BLaER1 (cell line): ENCODE data around the gene KIAA0825.

Source experiments
- H3K27ac ChIP-seq: shearing (Covaris generic); formaldehyde crosslinking; 2 replicates; pipeline ENCODE4 v1.8.1; 2022
- H3K27me3 ChIP-seq: shearing (Covaris generic); formaldehyde crosslinking; 2 replicates; pipeline ENCODE4 v1.8.1; 2022
- H3K36me3 ChIP-seq: shearing (Covaris generic); formaldehyde crosslinking; 2 replicates; pipeline ENCODE4 v1.8.1; 2022
- H3K4me1 ChIP-seq: shearing (Covaris generic); formaldehyde crosslinking; 2 replicates; pipeline ENCODE4 v1.8.1; 2022
- H3K4me2 ChIP-seq: shearing (Covaris generic); formaldehyde crosslinking; 2 replicates; pipeline ENCODE4 v1.8.1; 2022
- H3K4me3 ChIP-seq: shearing (Covaris generic); formaldehyde crosslinking; 2 replicates; pipeline ENCODE4 v1.8.1; 2022
- H3K9ac ChIP-seq: shearing (Covaris generic); formaldehyde crosslinking; 2 replicates; pipeline ENCODE4 v1.8.1; 2022
- H3K9me3 ChIP-seq: shearing (Covaris generic); formaldehyde crosslinking; 2 replicates; pipeline ENCODE4 v1.8.1; 2022
- H4K20me1 ChIP-seq: shearing (Covaris generic); formaldehyde crosslinking; 2 replicates; pipeline ENCODE4 v1.8.1; 2022
- Cebpa-rat ChIP-seq: shearing (Covaris generic); IDR thresholded peaks from 2 replicates; pipeline ENCODE4 v1.8.1; 2022

The KIAA0825 gene

DNA sequence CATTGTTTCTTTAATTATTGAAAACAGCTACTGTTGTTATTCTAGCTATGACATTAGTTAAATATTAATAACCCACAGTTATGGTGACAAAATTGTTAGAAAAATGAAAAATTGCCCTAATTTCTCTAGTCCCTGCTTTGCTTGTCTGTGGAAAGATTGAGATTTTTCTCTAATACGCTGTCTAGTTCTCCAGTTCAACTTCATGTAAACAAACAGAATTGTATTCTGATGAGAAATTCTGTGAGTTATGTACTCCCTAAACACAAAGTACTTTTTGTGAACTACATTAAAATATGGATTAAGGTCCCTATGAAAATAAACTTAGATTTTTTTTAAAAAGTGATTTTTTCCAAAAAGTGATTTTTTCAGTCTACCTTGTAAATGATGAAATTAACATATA lies 8.8 kb upstream of the KIAA0825 start:
- Histone ChIP-seq H3K9ac (no peak overlapping the region), H3K27me3 (no peaks in the 10 kb centered on the region), H3K4me3 (no peak overlapping the region), H3K36me3 (peaks cover 27% of the 10 kb centered on the region), H4K20me1 (no peaks in the 10 kb centered on the region), H3K4me2 (no peak overlapping the region), H3K4me1 (peaks cover 31% of the 10 kb centered on the region), H3K9me3 (peaks cover 17% of the 10 kb centered on the region), H3K27ac (no peak overlapping the region)
- no peak for TF ChIP-seq Cebpa-rat

DNA sequence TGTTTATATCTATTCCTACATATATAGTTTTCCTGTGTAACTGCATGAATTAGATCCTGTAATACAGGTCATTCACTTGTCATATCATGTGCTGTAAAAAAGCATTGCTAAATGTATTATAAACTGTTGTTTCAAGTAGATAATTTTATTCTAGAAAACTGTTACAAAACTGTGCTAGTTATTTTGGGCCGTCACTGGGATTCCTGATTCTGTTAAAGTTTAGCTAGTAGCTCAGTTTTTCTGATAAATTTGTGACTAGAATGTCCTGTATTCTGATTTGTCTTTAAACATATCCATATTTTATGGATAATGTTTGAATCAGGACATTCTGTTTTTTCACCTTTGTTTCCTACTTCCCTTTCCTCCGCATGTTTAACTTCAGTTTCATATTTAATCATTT lies 5.5 kb upstream of the KIAA0825 start:
- 0 out of 2 replicates have a peak, but pooled peaks cover 6% of the 10 kb centered on the region for H3K9me3 ChIP-seq
- H3K36me3 ChIP-seq, result peaks cover 8% of the 10 kb centered on the region; the same call in 1 of the 2 replicates
- no peak overlapping the region for H3K4me3 ChIP-seq
- no peak for TF ChIP-seq Cebpa-rat
- peaks cover 45% of the 10 kb centered on the region for H3K4me1 ChIP-seq
- H3K27me3 ChIP-seq, result no peaks in the 10 kb centered on the region
- no peak overlapping the region for H3K9ac ChIP-seq
- H3K4me2 ChIP-seq, result peak overlapping the region; percentile 28; the same call in 1 of the 2 replicates
- H4K20me1 ChIP-seq, result peaks cover 10% of the 10 kb centered on the region; the same call in 1 of the 2 replicates
- no peak overlapping the region for H3K27ac ChIP-seq

DNA sequence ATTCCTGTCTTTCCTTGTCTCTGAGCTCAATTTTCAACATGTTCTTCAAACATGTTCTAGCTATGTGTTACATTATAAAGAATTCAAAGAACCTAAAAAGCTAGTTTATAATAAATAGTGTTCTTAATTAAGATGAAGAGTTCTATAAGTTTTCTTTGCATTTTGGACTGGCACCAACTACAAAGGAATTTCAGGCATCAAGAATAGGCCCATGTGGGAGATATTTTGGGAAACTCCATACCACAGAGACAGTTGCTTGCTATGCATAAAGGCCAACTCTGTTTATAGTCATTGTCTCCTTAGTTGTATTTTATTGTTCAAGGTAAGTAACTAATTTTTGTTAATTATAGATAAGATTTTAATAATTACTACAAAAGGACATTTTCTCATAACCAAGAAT lies 4.6 kb upstream of the KIAA0825 start:
- Histone ChIP-seq H3K9me3 (0 out of 2 replicates have a peak, but pooled peaks cover 6% of the 10 kb centered on the region), H3K27ac (no peak overlapping the region), H3K9ac (no peak overlapping the region), H3K4me1 (peaks cover 45% of the 10 kb centered on the region), H3K27me3 (no peaks in the 10 kb centered on the region), H3K36me3 (peaks cover 4% of the 10 kb centered on the region; the same call in 1 of the 2 replicates), H4K20me1 (peaks cover 10% of the 10 kb centered on the region; the same call in 1 of the 2 replicates), H3K4me3 (no peak overlapping the region), H3K4me2 (peak overlapping the region; percentile 28; the same call in 1 of the 2 replicates)
- no peak for TF ChIP-seq Cebpa-rat

DNA sequence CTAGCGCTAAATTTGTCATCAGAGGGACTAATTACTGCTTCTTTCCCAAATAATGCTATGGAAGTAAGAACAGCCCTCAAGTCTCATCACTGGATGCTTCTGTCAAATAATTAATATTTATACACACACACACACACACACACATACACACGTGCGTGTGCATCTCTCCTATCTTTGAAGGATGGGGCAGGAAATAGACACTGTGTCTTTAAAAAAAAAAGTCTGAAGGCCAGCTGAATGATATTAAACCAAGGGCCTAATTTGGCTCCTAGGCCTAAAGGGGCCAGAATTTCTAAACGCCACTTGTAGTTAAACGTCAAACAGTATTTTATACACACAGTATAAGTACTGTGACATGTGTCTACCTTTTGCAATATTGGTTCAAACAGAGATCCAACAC lies 3.4 kb upstream of the KIAA0825 start:
- Histone ChIP-seq H3K9me3 (0 out of 2 replicates have a peak, but pooled peaks cover 2% of the 10 kb centered on the region), H3K27me3 (no peaks in the 10 kb centered on the region), H3K4me3 (no peak overlapping the region), H3K4me1 (peaks cover 56% of the 10 kb centered on the region), H4K20me1 (peaks cover 10% of the 10 kb centered on the region; the same call in 1 of the 2 replicates), H3K27ac (no peak overlapping the region), H3K9ac (no peak overlapping the region), H3K36me3 (no peaks in the 10 kb centered on the region), H3K4me2 (0 out of 2 replicates have a peak overlapping the region, but pooled peaks have one; percentile 8)
- TF ChIP-seq Cebpa-rat, result no peak

DNA sequence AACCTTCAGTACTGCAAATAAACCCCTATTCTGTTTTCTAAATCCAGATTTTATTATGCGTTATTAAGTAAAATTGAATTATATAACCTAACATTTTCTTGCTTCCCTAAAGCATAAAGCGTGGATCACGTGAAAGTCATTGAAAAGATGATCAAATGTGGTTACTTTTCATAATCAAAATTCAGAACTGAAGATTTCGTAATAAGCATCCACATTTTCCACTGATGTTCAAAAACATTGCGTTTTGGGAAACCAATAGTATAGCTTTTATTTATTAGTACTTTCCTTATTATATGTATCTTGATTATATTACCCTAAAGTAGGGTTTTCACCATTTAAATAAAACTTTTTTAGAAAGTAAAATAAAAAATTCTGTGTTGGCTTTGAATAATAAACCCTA lies 1.9 kb upstream of the KIAA0825 start:
- no peaks in the 10 kb centered on the region for H3K9me3 ChIP-seq
- H3K27me3 ChIP-seq, result no peaks in the 10 kb centered on the region
- 0 out of 2 replicates have a peak overlapping the region, but pooled peaks have one; percentile 82 for H3K4me3 ChIP-seq
- H3K36me3 ChIP-seq, result no peaks in the 10 kb centered on the region
- peak overlapping the region; percentile 83 for H3K4me2 ChIP-seq
- no peak overlapping the region for H3K9ac ChIP-seq
- no peak for TF ChIP-seq Cebpa-rat
- H4K20me1 ChIP-seq, result peaks cover 10% of the 10 kb centered on the region; the same call in 1 of the 2 replicates
- peaks cover 58% of the 10 kb centered on the region for H3K4me1 ChIP-seq
- H3K27ac ChIP-seq, result no peak overlapping the region

DNA sequence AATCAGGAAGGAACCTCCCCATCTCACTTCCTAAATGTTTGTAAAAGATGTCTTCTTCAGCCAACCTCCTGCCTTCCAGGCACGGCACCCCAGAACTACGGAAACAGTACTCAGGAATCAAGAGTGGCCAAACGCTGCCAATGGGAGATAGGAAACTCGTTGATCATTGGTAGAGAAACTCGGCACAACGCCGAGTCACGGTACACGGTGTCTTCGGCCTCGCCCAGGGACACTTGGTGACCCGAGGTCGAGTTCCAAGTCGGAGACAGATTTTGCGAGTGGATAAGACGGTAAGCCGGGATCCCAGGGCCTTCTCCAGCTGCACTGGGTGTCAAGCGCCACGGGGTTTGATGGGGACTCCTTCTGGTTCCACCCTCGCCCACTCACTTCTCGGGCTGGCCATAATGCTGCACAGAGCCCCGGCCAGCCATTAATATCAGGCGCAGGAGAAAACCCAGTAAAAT lies 343 bp downstream of the KIAA0825 start:
- peak overlapping the region; percentile 83 for H3K4me2 ChIP-seq
- H3K4me1 ChIP-seq, result peaks cover 46% of the 10 kb centered on the region
- H3K36me3 ChIP-seq, result no peaks in the 10 kb centered on the region
- H3K9ac ChIP-seq, result peak overlapping the region; percentile 81
- H4K20me1 ChIP-seq, result peaks cover 10% of the 10 kb centered on the region; the same call in 1 of the 2 replicates
- H3K27ac ChIP-seq, result peak overlapping the region; percentile 57; the same call in 1 of the 2 replicates
- no peaks in the 10 kb centered on the region for H3K9me3 ChIP-seq
- H3K4me3 ChIP-seq, result peak overlapping the region; percentile 82
- TF ChIP-seq Cebpa-rat, result no peak
- H3K27me3 ChIP-seq, result no peaks in the 10 kb centered on the region

DNA sequence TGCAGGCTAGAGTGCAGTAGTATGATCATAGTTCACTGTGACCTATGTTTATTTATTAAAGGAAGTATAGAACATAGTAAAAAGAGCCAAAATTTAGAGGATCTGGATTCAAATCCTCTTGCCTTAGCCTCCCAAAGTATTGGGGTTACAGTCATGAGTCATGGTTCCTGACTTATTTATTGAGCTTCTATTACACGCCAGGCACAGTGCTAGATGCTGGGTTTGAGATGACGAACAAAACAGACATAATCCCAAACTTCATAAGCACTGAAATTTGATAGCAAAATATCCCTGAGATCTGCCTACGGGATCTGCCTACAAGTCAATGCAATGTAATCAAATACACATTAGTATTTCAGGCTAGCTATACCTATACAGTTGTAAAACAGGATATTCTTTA lies 2.5 kb downstream of the KIAA0825 start:
- no peak overlapping the region for H3K9ac ChIP-seq
- H3K27me3 ChIP-seq, result no peaks in the 10 kb centered on the region
- no peaks in the 10 kb centered on the region for H3K36me3 ChIP-seq
- H3K27ac ChIP-seq, result no peak overlapping the region
- peaks cover 10% of the 10 kb centered on the region; the same call in 1 of the 2 replicates for H4K20me1 ChIP-seq
- no peaks in the 10 kb centered on the region for H3K9me3 ChIP-seq
- no peak for TF ChIP-seq Cebpa-rat
- H3K4me2 ChIP-seq, result no peak overlapping the region
- peaks cover 34% of the 10 kb centered on the region for H3K4me1 ChIP-seq
- H3K4me3 ChIP-seq, result no peak overlapping the region

DNA sequence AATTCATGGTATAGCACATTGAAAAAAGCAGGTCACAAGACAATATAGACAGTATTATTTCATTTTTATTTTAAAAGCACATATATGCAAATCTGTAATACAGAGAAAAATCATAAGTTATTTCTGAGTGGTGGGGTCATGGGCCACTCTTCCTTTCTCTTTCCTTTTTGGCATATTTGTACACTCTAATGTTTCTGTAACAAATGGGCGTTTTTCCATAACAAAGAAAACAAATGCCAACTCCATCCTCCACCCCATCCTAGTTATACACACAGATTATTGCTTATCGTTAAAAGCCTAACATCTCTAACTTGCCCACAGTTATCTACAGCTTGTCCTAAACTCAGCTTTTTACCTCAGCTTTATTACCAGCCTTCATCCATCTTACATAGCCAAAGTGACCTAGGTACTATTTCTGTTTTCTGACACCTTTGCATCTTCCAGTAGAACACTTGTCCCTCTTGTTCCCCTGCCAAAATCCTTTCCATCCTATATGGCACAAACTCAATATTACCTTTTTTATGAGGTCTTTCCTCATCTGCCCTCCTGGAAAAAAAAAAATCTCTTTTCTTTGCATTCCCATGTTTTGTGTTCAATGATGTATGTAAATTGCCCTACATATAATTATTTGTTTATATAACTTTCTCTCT lies 4.1 kb downstream of the KIAA0825 start:
- TF ChIP-seq Cebpa-rat, result no peak
- Histone ChIP-seq H3K4me2 (no peak overlapping the region), H3K36me3 (no peaks in the 10 kb centered on the region), H3K9ac (no peak overlapping the region), H3K4me1 (peaks cover 20% of the 10 kb centered on the region), H3K27me3 (no peaks in the 10 kb centered on the region), H3K27ac (no peak overlapping the region), H4K20me1 (peaks cover 2% of the 10 kb centered on the region; the same call in 1 of the 2 replicates), H3K4me3 (no peak overlapping the region), H3K9me3 (no peaks in the 10 kb centered on the region)

DNA sequence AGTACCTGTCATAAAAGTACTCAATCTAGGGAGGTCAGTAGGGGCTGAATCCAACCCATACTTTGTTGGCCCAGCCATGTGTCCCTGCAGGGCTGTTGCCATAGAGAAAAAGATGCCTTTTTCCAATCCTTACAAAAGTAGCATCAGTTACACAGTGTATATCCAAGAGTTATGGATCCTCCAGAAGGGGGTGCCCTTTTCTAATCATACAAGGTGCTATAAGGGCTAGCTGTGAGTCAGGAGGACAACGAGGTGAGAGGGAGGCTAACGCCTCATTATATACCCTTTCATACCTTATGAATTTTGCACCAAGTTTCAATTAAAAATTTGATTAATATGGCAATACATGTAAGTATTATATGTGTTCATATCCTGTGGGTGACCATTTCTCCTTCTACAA lies 4.8 kb downstream of the KIAA0825 start:
- no peak for TF ChIP-seq Cebpa-rat
- H3K9ac ChIP-seq, result no peak overlapping the region
- H3K9me3 ChIP-seq, result no peaks in the 10 kb centered on the region

DNA sequence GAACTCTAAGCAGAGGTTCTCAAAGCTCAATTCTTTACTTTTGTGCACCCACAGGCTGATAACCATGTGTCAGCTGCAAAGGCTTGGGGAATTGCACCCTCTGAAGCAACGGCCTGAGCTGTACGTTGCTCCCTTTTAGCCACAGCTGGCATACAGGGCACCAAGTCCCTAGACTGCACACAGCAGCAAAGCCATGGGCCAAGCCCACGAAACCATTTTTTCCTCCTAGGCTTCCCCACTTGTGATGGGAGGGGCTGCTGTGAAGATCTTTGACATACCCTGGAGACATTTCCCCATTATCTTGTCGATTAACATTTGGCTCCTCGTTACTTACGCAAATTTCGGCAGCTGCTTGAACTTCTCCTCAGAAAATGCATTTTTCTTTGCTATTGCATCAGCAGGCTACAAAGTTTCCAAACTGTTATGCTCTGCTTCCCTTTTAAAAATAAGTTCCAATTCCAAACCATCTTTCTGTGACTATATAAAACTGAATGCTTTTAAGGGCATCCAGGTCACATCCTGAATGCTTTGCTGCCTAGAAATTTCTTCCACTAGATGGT lies 23.0 kb downstream of the KIAA0825 start:
- H3K9ac ChIP-seq, result no peak overlapping the region
- no peaks in the 10 kb centered on the region for H4K20me1 ChIP-seq
- no peaks in the 10 kb centered on the region for H3K27me3 ChIP-seq
- TF ChIP-seq Cebpa-rat, result no peak
- no peak overlapping the region for H3K27ac ChIP-seq
- no peaks in the 10 kb centered on the region for H3K4me1 ChIP-seq
- H3K4me3 ChIP-seq, result no peak overlapping the region
- no peak overlapping the region for H3K4me2 ChIP-seq
- H3K9me3 ChIP-seq, result no peaks in the 10 kb centered on the region
- no peaks in the 10 kb centered on the region; the same call in 1 of the 2 replicates for H3K36me3 ChIP-seq

More for the DNA sequence above, 4.8 kb downstream of the KIAA0825 start:
- Histone ChIP-seq H3K4me1 (peaks cover 19% of the 10 kb centered on the region), H4K20me1 (no peaks in the 10 kb centered on the region), H3K4me3 (no peak overlapping the region), H3K27ac (no peak overlapping the region), H3K4me2 (no peak overlapping the region), H3K36me3 (no peaks in the 10 kb centered on the region), H3K27me3 (no peaks in the 10 kb centered on the region)
